Activated CD4-positive, CD25-positive, alpha-beta regulatory T cell (primary cell): ENCODE data around the gene MRPL24.

Experiments used
- DNase-seq, 4 experiments: peaks; one replicate each; lab custom pipeline; 2025; lab: John Stamatoyannopoulos, UW

MRPL24 gene

GRCh38 chr1:156743367-156744302 lies 2.7 kb upstream of the MRPL24 start:
- DNase-seq: no peak

- DNase-seq: no peak
Measured at GRCh38 chr1:156742801-156743200, 1.9 kb upstream of the MRPL24 start.

DNA sequence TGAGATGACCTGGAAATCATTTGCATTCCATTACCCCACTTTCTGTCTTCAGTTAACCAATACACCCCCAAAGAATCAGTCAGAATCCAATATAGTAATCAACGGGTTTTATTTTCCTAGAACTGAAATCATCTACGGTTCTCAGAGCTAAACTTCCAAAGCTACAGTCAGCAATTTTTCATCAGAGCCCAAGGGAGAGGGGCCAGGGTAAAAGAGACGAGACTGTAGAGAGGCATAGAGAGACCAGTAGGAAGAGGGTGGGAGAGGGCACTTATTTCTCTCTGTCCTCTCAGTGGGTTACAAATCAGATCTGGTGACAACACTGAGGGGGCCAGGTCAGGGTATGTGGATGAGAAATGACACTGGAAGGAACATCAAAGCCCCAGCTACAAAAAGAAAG lies 1.1 kb upstream of the MRPL24 start:
- no peak for DNase-seq

- no peak for DNase-seq
Measured at GRCh38 chr1:156741481-156741983, 644 bp upstream of the MRPL24 start.

DNA sequence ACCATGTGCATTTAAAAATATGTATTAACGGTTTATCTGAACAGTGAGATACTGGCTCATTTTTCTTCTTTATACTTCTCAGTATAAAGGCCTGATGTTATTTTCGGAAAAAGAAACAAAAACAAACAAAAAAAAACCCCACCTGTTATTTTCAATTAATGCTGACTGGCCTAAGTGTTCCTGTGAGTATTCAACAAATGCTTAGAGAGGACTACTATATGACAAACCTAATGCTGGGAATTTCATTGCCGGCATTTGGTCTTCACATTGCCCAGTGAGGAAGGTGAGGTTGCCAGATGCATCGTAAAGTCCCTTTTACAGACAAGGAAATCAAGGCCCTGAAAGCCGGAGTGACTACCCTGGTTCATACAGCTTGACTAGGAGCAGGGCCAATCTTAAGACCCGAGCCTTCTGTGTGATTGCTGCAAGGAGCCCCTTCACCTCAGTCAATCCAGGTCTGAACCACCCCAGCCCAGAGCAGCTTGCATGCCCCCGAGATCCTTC lies 599 bp downstream of the MRPL24 start:
- DNase-seq: no peak

GRCh38 chr1:156738916-156739315 lies 2.0 kb downstream of the MRPL24 start:
- DNase-seq: no peak

DNA sequence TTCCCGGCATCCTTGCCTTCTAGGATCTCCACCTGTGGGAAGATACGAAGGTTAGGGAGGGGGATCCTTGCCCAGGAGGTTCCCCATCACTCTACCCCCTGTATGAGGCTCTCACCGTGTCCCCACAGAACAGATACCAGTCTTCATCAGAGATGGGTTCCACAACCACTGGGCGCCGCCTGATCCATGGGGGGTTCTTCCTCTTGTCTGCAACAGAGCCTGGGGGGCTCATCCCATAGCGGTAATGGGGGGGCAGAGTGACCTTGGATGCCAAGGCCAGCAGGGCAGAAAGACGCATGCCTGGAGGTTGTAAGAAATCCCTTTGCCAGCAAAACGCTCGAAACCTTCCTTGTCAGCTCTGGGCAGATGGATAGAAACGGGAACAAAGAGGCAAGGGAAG lies 2.5 kb downstream of the MRPL24 start:
- DNase-seq: no peak

DNA sequence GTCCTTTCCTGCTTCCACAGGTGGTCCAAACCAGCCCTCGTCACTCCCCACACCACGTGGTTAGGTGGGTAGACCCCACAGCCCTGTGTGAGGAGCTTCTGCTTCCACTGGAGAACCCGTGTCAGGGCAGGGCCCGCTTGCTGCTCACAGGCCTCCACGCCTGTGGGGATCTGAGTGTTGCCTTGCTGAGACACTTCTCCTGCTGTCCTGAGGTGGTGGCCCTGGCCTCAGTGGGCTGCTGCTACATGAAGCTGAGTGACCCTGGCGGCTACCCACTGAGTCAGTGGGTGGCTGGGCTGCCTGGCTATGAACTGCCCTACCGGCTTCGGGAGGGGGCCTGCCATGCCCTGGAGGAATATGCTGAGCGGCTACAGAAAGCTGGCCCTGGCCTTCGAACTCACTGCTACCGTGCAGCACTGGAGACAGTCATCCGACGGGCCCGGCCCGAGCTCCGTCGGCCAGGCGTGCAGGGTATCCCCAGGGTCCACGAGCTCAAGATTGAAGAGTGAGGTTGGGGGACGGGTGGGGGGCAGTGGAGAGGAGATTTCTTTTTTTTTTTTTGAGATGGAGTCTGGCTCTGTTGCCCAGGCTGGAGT lies 6.8 kb downstream of the MRPL24 start:
- no peak for DNase-seq

DNA sequence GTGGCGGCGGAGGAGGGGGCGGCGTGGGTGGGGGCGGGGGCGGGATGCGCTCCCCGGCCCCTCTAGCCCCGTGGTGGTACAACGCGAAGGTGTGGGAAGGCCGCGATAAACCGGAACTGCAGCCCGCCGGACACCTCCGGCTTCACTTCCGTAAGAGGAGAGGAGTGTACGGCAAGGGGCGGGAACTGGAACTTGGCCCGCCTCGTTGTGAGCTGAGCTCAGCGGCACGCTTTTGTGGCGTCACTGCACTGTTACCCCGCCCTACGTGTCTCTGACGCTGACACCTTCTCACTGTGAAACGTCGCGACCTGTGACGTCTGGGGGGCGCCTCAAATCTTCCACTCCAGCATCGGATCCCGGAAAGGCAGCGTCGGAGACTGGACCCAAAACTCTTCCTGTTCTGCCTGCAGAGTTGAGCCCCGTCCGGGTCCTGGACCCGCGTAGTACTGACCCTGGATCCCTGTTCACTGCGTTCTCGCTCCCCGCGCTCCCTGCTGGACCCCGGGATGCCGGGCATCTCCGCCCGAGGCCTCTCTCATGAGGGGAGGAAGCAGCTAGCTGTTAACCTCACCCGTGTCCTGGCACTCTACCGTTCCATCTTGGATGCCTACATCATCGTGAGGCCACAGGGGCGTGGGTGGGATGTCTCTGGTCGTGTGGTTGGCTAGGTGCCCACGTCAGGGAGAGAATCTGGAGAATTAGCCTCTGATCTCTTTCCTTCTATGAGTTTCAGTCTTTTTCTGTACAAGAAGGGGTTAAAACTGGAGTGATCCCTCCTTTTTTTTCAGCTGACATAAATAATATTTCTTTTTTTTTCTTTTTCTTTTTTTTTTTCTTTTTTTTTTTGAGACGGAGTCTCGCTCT lies 12.1 kb downstream of the MRPL24 start, which contains the start of gene ISG20L2:
ISG20L2 (minus strand) TSS at position 168 of the 864 bp plus-strand sequence. CDS start 1,114 bp downstream, outside the sequence.
- peak; percentile 75 to 88 (median 87) for DNase-seq

- peak; percentile 53 to 69 (median 62) for DNase-seq
Measured at GRCh38 chr1:156727926-156728598, 12.8 kb downstream of the MRPL24 start, which contains the start of gene METTL25B. Gene METTL25B (plus strand): TSS chr1:156728469. CDS start chr1:156729105, 636 bp downstream.

DNA sequence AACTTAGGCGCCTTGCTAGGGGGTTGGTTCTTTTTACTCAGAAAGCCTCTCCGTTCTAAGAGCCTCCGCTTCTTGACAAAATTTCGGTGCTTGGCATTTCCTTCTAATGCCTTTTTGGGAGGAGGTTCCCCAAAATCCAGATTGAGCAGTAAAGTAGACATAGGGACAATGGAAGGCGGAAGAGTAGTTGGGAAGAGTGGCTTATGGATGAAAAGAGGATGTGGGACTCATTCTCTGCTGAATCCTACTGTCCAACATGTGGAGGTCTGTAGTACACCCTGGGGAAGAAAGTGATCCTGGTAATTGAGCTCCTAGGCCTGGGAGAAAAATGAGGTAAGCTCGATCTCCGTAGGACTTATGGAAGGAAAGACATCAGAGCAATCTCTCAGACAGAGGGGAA lies 13.4 kb downstream of the MRPL24 start:
- no peak for DNase-seq

DNA sequence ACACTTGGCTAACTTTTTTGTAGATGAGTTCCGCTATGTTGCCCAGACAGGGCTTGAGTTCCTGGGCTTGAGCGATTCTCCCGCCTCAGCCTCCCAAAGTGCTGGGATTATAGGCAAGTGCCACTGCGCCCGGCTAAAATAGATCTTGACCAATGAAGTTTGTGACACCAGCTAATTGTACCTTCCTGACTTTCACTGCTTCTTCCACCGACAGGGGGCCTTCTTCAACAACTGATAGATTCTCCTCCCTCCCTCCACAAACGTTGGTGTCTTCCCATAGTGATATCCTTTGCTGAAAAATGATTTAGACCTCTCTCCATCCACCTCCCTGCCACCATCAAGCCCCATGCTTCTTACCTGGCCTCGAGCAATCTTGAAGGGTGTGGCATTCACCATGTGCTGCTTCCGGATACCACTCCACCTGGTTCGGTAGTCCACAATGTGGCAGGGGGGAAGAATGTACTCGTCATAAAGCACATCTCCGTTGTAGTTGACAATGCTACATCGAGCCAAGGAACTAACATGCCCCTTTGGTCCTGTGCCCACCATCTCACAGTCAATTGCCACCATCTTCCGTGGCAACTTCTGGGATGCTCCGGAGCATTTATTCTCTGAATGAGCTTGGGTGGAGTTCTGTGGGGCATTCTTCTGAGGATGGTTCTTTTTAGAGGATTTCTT lies 14.2 kb downstream of the MRPL24 start:
- DNase-seq: peak in 2 of 4 experiments; percentile 18

GRCh38 chr1:156725683-156726280 lies 15.1 kb downstream of the MRPL24 start:
- DNase-seq: peak; percentile 64 to 71 (median 68)

GRCh38 chr1:156721535-156721934 lies 19.4 kb downstream of the MRPL24 start:
- no peak for DNase-seq

- DNase-seq: no peak
Measured at GRCh38 chr1:156721131-156721530, 19.8 kb downstream of the MRPL24 start.

GRCh38 chr1:156717351-156717750 lies 23.5 kb downstream of the MRPL24 start:
- no peak for DNase-seq

DNA sequence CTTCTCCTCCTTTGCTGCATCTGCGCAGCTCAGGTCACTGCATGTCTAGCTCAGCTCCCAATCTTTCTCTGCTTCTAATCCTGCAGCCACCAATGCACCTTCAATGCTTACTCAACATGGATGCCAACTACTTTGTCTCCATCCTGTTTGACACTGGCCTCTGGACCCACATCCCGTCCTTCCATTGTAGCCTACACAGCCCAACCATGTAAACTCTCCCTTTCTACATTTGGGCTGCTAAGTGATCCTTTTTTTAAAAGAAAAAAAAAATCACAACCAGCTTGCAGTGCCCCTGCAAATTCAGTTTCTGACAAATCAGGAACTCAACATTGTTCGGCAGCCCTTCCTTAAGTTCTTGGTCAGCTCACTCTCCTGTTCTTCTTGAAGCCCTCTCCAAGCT lies 26.1 kb downstream of the MRPL24 start:
- no peak for DNase-seq

- no peak for DNase-seq
Measured at GRCh38 chr1:156712626-156713025, 28.3 kb downstream of the MRPL24 start.

DNA sequence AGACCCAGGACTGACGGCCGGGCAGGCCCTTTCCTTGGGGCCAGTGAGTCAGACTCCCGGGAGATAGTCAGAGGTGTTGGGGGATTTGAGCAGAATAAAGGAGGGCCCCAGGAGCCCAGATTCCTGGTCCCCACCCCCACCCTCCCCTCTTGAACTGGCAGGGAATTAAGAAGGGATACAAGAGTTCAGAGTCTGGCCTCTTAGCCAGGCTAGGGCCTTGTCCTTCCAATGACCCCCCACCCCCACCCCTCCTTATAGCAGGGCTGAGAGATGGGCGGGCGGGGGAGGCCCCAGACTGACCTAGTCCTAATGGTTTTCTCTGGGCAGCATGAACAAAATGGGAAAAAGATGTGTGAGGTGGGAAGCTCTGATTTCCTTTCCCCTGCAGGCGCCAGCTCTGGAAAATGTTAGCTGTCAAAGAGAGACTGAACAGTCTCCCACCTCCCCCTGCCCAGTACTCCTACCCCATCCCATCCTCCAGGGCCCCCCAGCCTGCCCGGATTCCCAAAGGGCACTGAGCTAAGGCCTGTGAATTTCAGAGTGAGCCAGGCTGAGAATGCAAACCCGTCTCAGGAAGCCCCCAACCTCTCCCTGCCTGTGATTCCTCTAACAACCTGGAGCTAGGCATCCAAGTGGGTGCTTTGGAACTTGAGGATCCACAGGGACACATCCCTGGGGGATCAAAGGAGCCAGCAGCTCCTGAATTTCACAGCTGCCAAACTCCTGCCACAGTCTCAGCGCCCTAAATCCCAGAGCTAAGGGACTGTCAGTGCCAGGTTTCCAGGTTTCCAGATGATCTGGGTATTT lies 29.7 kb downstream of the MRPL24 start:
- DNase-seq: no peak
